HepG2 (cell line): ENCODE measurements around the gene XIAP. TPM values are rescaled to one million over a fixed set of nuclear protein-coding genes. Genes with fewer than 3 reads are reported as not detected.

ENCODE experiments used
- ATAC-seq: fragments of 200-7000 bp; cut with Tn5 transposase; 3 replicates; pipeline ENCODE4 v1.9.1; 2020; ENCODE audit warnings: mild to moderate bottlenecking, moderate library complexity
- BruUV-seq: library from RNA; stranded (reverse); fragments of 400-500 nt; replicated peaks from 2 replicates; lab custom pipeline; 2021; lab: Mats Ljungman, UMichigan
- CTCF ChIA-PET: fragments of 300-600 bp; formaldehyde crosslinking; extraction: SDS; loops from one replicate; lab custom pipeline; 2021; ENCODE audit warnings: low total read pairs, inconsistent platforms, low intra/inter-chr PET ratio; lab: Yijun Ruan, JAX
- POLR2A ChIA-PET: fragments of 350-600 bp; sonication (Branson Sonifier 250); formaldehyde crosslinking; loops from one replicate; lab custom pipeline; 2020; ENCODE audit warnings: antibody characterized with exemption, inconsistent platforms; lab: Yijun Ruan, JAX
- DNase-seq: peaks from one replicate; pipeline ENCODE4 v3.0.0-alpha.2; 2015; ENCODE audit warnings: low spot score
- FAIRE-seq: peaks from 3 replicates; lab custom pipeline; 2011; peaks lifted over from hg19 to GRCh38; lab: Jason Lieb, UNC
- H2AFZ ChIP-seq: one replicate; pipeline ENCODE4 v1.6.1; 2011; ENCODE audit warnings: low read length, inconsistent platforms
- H3K27ac ChIP-seq: fragments of 300-600 bp; 3 replicates; pipeline ENCODE4 v1.8.0; 2011; ENCODE audit warnings: mixed run types, mild to moderate bottlenecking, mixed read lengths, low read length, inconsistent platforms; ENCODE audit not compliant: insufficient read depth; ENCODE audit errors: extremely low read length
- H3K27me3 ChIP-seq, 2 experiments: fragments of 200-600 bp in 1 of 2; 2 replicates in 1 of 2; 3 replicates in 1 of 2; pipeline versions ENCODE4 v1.6.0 to v1.8.0; 2011; ENCODE audit warnings: low read length in 2 of 2, mild to moderate bottlenecking in 2 of 2, moderate library complexity in 2 of 2, inconsistent platforms in 1 of 2; ENCODE audit not compliant: insufficient read depth in 2 of 2, control insufficient read depth in 1 of 2
- H3K36me3 ChIP-seq, 2 experiments: fragments of 200-600 bp in 1 of 2; replicated peaks in 1 of 2; 2 replicates in 1 of 2; 3 replicates in 1 of 2; pipeline versions ENCODE4 v1.5.1 to v1.8.0; 2011; ENCODE audit warnings: low read length in 2 of 2, inconsistent platforms in 1 of 2; ENCODE audit not compliant: insufficient read depth in 2 of 2, control insufficient read depth in 1 of 2
- H3K4me1 ChIP-seq: 2 replicates; pipeline ENCODE4 v1.5.1; 2012; ENCODE audit warnings: low read length, inconsistent platforms; ENCODE audit not compliant: insufficient read depth
- H3K4me2 ChIP-seq: 2 replicates; pipeline ENCODE4 v1.6.0; 2011; ENCODE audit warnings: low read depth, low read length, inconsistent platforms
- H3K4me3 ChIP-seq, 3 experiments: fragments of 200-600 bp in 1 of 3; sonication (generic), shearing (Covaris generic) in 1 of 3; replicated peaks in 1 of 3; 2 replicates each; pipeline ENCODE4 v1.5.1; 2011 to 2016; ENCODE audit warnings: low read length in 3 of 3, inconsistent platforms in 2 of 3, low read depth in 2 of 3, mild to moderate bottlenecking in 2 of 3, control low read depth in 1 of 3, mixed read lengths in 1 of 3; ENCODE audit not compliant: insufficient read depth in 1 of 3
- H3K79me2 ChIP-seq: one replicate; pipeline ENCODE4 v1.6.1; 2011; ENCODE audit warnings: low read length, inconsistent platforms; ENCODE audit not compliant: insufficient read depth
- H3K9ac ChIP-seq: 2 replicates; pipeline ENCODE4 v1.6.0; 2011; ENCODE audit warnings: mild to moderate bottlenecking, low read depth, low read length, inconsistent platforms; ENCODE audit not compliant: insufficient read depth
- H3K9me3 ChIP-seq: 2 replicates; pipeline ENCODE4 v1.5.1; 2012; ENCODE audit warnings: mild to moderate bottlenecking, low read length
- H4K20me1 ChIP-seq: 2 replicates; pipeline ENCODE4 v1.6.0; 2011; ENCODE audit warnings: inconsistent platforms, mild to moderate bottlenecking, low read length, moderate library complexity; ENCODE audit not compliant: insufficient read depth
- MED1 ChIP-seq: sonication (generic); formaldehyde crosslinking; IDR thresholded peaks from 2 replicates; pipeline ENCODE4 v1.4.0; 2020; ENCODE audit warnings: missing genetic modification reagents
- RNF2 ChIP-seq: fragments of 450-650 bp; conservative IDR thresholded peaks from 2 replicates; pipeline ENCODE4 v1.6.1; 2016; ENCODE audit warnings: low read depth
- SATB2 ChIP-seq: sonication (generic); formaldehyde crosslinking; IDR thresholded peaks from 2 replicates; pipeline ENCODE4 v1.5.0; 2020; ENCODE audit warnings: missing genetic modification reagents
- ZNF136 ChIP-seq: sonication (generic); formaldehyde crosslinking; IDR thresholded peaks from 2 replicates; pipeline ENCODE4 v1.8.1; 2022; ENCODE audit warnings: low read depth, mild to moderate bottlenecking, moderate library complexity, missing genetic modification reagents
- ZNF17 ChIP-seq: sonication (generic); formaldehyde crosslinking; IDR thresholded peaks from 2 replicates; pipeline ENCODE4 v1.5.0; 2020; ENCODE audit warnings: mild to moderate bottlenecking, missing genetic modification reagents
- ZNF605 ChIP-seq: sonication (generic); formaldehyde crosslinking; IDR thresholded peaks from 2 replicates; pipeline ENCODE4 v1.8.0; 2022; ENCODE audit warnings: mild to moderate bottlenecking, missing genetic modification reagents
- WGBS: methylation state at CpG from one replicate; pipeline ENCODE4 v1.1.6; 2017; ENCODE audit warnings: low lambda C conversion rate; 5-methylcytosine and 5-hydroxymethylcytosine counted together
- in situ Hi-C: cut with HindIII; loops from 2 replicates; pipeline ENCODE4 v1.10.0; 2017; ENCODE audit warnings: low pct_unique_long_range_greater_than_20kb; ENCODE audit not compliant: extremely low pct_ligation_motif_present
- intact Hi-C: fragments of 100-400 bp; cut with micrococcal nuclease; formaldehyde crosslinking; loops from one replicate; pipeline ENCODE4 v1.10.0; 2022; ENCODE audit not compliant: unreplicated experiment
- polyA plus RNA-seq, 8 experiments: library from polyadenylated mRNA; depleted of rRNA in 3 of 8; stranded (reverse) in 7 of 8; unstranded in 1 of 8; fragments of >200 nt; fragmentation: Illumina TruSeq in 4 of 8; extraction: Trizol in 4 of 8; gene quantifications; 2 replicates each; pipeline versions ENCODE4 v1.2.1 to v1.2.3, GENCODE V29; 2011 to 2016; ENCODE audit warnings: low read depth in 4 of 8, missing spikeins in 1 of 8, mixed read lengths in 1 of 8; ENCODE audit not compliant: insufficient read depth in 1 of 8
- total RNA-seq, 5 experiments: library from RNA; depleted of rRNA; stranded (reverse); fragments of >200 nt; fragmentation: Illumina TruSeq; extraction: Trizol; gene quantifications; 2 replicates each; pipeline ENCODE4 v1.2.3, GENCODE V29; 2016; ENCODE audit warnings: low read depth in 1 of 5
- TF ChIP-seq, protein P1 (sequence below): IDR thresholded peaks from 2 replicates; pipeline ENCODE4 v1.6.1; 2016; ENCODE audit warnings: low read depth, borderline replicate concordance
- TF ChIP-seq, protein P2 (sequence below): sonication (generic); formaldehyde crosslinking; IDR thresholded peaks from 2 replicates; pipeline ENCODE4 v1.8.1; 2023; ENCODE audit warnings: mild to moderate bottlenecking, inconsistent platforms, moderate library complexity, missing genetic modification reagents, borderline replicate concordance
- TF ChIP-seq, protein P3 (sequence below): sonication (generic); formaldehyde crosslinking; IDR thresholded peaks from 2 replicates; pipeline ENCODE4 v1.8.0; 2022; ENCODE audit warnings: missing genetic modification reagents, mild to moderate bottlenecking, inconsistent platforms, borderline replicate concordance
- TF ChIP-seq, protein P4 (sequence below): sonication (generic); formaldehyde crosslinking; IDR thresholded peaks from 2 replicates; pipeline ENCODE4 v1.4.0; 2020; ENCODE audit warnings: mild to moderate bottlenecking, missing genetic modification reagents
- TF ChIP-seq, protein P5 (sequence below): sonication (generic); formaldehyde crosslinking; conservative IDR thresholded peaks from 2 replicates; pipeline ENCODE4 v1.4.0; 2020; ENCODE audit warnings: missing genetic modification reagents

XIAP gene
- total and polyA plus RNA-seq, 2 of the 13 experiments (the other 11 are each of a cell fraction or from before 2014, with no cell fraction given), result 12.9 to 29.5 TPM

DNA sequence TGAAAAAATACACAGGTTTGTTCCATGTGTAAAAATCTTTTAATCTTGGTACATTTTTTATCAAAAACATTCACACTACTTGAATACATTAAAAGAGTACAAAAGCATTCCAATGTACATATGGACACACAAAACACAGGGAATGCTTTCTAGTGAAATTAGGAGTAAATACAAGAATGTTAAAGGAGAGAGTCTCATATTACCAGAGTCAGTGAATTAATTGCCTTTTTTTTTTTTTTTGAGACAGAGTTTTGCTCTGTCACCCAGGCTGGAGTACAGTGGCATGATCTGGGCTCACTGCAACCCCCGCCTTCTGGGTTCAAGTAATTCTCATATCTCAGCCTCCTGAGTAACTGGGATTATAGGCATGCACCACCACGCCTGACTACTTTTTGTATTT, 17.0 kb downstream of the XIAP start:
- no peak for DNase-seq
- H3K27ac ChIP-seq, result no peak overlapping the region
- H3K27me3 ChIP-seq, result no peaks in the 10 kb centered on the region
- ChIA-PET CTCF (no interaction called here), POLR2A (no interaction called here)
- H3K4me2 ChIP-seq, result no peak overlapping the region
- intact Hi-C loops (no loop called here), in situ Hi-C loops (no loop called here)
- no peaks in the 10 kb centered on the region for H4K20me1 ChIP-seq
- FAIRE-seq, result no peak
- BruUV-seq, result no TSS peak
- peaks cover 16% of the 10 kb centered on the region for H3K79me2 ChIP-seq
- no peaks in the 10 kb centered on the region for H3K9me3 ChIP-seq
- TF ChIP-seq, protein P1, sequence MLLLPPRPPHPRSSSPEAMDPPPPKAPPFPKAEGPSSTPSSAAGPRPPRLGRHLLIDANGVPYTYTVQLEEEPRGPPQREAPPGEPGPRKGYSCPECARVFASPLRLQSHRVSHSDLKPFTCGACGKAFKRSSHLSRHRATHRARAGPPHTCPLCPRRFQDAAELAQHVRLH (CRISPR knock-in tag), result no peak
- TF ChIP-seq SATB2 (no peak), ZNF17 (no peak), RNF2 (no peak), MED1 (CRISPR knock-in tag) (no peak), ZNF136 (CRISPR knock-in tag) (no peak), ZNF605 (CRISPR knock-in tag) (no peak)
- TF ChIP-seq, protein P2, sequence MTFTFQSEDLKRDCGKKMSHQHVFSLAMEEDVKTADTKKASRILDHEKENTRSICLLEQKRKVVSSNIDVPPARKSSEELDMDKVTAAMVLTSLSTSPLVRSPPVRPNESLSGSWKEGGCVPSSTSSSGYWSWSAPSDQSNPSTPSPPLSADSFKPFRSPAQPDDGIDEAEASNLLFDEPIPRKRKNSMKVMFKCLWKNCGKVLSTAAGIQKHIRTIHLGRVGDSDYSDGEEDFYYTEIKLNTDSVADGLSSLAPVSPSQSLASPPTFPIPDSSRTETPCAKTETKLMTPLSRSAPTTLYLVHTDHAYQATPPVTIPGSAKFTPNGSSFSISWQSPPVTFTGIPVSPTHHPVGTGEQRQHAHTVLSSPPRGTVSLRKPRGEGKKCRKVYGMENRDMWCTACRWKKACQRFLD (CRISPR knock-in tag), result no peak
- TF ChIP-seq, protein P3, sequence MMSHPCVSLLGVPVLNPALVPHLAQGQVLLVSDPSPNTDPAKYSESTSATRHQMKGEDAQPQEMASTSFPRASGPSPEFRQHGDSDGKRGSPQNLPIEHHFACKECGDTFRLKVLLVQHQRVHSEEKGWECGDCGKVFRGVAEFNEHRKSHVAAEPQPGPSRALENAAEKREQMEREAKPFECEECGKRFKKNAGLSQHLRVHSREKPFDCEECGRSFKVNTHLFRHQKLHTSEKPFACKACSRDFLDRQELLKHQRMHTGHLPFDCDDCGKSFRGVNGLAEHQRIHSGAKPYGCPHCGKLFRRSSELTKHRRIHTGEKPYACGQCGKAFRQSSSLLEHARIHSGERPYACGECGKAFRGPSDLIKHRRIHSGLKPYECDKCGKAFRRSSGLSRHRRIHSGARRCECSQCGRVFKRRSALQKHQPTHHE, result no peak
- TF ChIP-seq, protein P4, sequence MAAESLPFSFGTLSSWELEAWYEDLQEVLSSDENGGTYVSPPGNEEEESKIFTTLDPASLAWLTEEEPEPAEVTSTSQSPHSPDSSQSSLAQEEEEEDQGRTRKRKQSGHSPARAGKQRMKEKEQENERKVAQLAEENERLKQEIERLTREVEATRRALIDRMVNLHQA, result no peak
- TF ChIP-seq, protein P5, sequence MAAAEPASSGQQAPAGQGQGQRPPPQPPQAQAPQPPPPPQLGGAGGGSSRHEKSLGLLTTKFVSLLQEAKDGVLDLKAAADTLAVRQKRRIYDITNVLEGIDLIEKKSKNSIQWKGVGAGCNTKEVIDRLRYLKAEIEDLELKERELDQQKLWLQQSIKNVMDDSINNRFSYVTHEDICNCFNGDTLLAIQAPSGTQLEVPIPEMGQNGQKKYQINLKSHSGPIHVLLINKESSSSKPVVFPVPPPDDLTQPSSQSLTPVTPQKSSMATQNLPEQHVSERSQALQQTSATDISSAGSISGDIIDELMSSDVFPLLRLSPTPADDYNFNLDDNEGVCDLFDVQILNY, result no peak
- no peaks in the 10 kb centered on the region for H3K36me3 ChIP-seq
- H2AFZ ChIP-seq, result no peak overlapping the region
- no peak overlapping the region for H3K9ac ChIP-seq
- no peak for ATAC-seq
- WGBS, result 100% methylated on average over 2 of the region's 2 CpGs
- H3K4me3 ChIP-seq, result no peak overlapping the region
- peaks cover 15% of the 10 kb centered on the region for H3K4me1 ChIP-seq
